GM21737 (cell line): ENCODE results near the gene SPRY1.

Experiments used
- ATAC-seq: cut with Tn5 transposase; IDR thresholded peaks from one replicate; pipeline ENCODE4 v1.9.1; 2021; ENCODE audit warnings: mild to moderate bottlenecking, moderate library complexity; ENCODE audit not compliant: unreplicated experiment

Gene SPRY1

GRCh38 chr4:123435246-123436113 is 38.9 kb downstream of the SPRY1 start:
- no peak for ATAC-seq

DNA sequence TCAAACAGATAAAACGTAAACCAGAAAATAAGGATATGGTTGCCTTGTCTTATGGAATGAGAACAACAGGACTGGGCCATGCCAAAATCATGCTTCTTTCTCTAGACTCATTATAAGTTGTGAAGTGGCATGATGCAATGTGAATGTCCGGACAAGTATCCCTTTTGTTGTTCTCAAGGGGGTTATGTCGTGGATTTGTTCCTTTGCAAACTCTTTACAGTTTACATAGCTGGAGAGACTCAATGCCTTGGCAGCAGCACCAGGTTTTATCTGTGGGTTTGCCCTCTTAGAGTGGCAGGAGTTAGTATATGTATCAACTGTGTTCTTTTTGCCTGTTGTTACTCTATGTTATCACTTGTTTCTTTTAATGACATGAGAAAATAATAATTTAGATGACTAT is 41.4 kb downstream of the SPRY1 start:
- ATAC-seq = no peak

- ATAC-seq = peak; percentile 80
Observed at GRCh38 chr4:123443401-123444289, 47.0 kb downstream of the SPRY1 start.

DNA sequence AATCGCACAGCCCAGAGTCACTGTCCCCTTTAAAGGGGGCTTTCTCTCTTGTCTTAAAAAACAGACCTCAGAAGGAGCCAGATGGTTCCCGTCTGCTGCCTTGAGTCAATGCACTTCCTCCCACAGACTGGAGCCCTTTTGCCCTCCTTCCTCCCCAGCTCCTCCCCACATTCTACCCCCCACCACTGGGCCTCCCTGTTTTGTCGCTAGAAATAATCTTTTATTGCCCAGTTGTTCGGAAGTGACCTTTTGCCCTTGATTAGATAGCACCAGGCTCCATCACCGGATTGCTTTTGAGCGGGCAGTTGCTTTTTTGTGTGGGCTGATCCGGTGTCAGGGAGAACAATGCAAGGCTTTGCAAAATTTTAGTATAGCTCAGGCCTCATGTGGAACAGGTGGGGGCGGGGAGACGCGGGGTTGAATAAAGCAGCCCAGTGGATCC is 47.7 kb downstream of the SPRY1 start:
- ATAC-seq = peak; percentile 89

GRCh38 chr4:123446865-123447474 is 50.4 kb downstream of the SPRY1 start:
- ATAC-seq = no peak

GRCh38 chr4:123449362-123449761 is 52.8 kb downstream of the SPRY1 start:
- ATAC-seq = no peak

DNA sequence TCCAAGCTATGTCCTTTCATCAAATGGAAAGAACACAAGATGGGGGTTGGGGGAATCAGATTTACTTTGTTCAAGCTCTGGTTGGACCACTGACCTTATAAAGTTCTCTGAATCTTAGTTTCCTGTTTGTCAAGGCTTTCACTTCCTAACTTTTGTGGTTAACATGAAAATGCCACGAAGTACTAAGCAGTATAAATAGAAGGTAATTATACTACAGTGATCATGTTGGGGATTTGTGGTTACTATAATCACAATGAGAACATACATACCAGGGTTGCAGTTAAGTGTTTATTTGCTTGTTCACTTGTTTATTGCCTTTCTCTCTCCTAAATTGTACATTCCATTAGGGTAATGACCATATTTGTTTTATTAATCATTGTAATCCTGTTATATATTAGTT is 53.2 kb downstream of the SPRY1 start:
- peak; percentile 90 for ATAC-seq

GRCh38 chr4:123450393-123450792 is 53.8 kb downstream of the SPRY1 start:
- no peak for ATAC-seq

DNA sequence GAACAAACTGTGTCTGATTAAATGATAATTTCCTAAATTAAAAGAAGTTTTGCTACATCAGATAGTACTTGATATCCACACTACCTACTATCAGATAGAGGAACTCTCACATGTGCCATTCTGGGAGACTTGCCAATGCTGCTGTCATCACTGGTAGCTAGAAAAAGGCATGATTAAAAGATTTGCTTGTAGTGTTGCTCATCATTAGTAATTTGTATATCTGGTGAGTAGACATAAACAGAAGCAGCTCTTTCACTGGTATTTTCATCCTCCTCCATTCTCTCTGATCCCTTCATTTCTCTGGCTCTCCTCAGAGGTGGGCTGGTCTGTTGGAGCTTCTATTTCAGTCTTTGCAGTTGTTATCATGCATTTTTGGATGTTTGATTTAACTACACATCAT is 56.0 kb downstream of the SPRY1 start:
- ATAC-seq = no peak

DNA sequence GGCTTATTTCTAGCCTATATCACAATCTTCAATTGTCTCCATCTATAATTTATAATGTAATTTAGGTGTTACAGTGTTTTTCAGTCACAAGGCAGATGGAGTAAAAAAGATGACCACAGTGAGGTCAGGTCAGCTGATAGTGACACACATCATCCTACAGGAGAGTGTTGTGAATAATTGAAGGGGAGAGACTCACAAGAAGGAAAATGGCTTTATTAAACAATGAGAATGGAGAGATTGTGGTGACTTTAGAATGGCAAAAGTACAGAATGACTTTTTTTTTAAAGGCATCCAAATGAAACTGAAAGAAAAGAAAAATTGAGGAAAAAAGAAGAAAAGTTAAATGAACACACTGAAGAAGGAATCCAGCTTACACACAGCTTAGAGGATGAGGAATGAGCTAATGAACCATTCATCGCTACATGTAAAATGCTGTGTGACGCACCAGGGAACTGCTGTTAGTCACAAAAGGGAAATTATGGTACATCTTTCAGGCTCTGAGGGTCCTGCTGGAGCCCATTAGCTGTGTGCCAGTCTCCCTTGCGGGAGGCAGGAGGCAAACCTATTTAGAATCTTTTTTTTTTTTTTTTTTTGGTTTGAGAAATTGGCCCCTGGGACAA is 56.6 kb downstream of the SPRY1 start:
- ATAC-seq = no peak
